IMR-90 (cell line): ENCODE measurements around the gene UBFD1. TPM values are rescaled to one million over a fixed set of nuclear protein-coding genes. Genes with fewer than 3 reads are reported as not detected.

Source experiments
- ATAC-seq: fragments of 200-7000 bp; cut with Tn5 transposase; 2 replicates; pipeline ENCODE4 v1.9.1; 2020; ENCODE audit warnings: low read depth, mild to moderate bottlenecking, moderate library complexity
- BruUV-seq: library from RNA; stranded (reverse); fragments of 400-500 nt; replicated peaks from 2 replicates; lab custom pipeline; 2021; lab: Mats Ljungman, UMichigan
- CTCF ChIA-PET: fragments of 300-600 bp; formaldehyde crosslinking; extraction: SDS; loops from one replicate; lab custom pipeline; 2021; ENCODE audit warnings: antibody characterized with exemption; lab: Yijun Ruan, JAX
- POLR2A ChIA-PET: fragments of 300-600 bp; sonication (Branson Sonifier 250); formaldehyde crosslinking; loops from one replicate; lab custom pipeline; 2022; ENCODE audit warnings: antibody characterized with exemption; ENCODE audit not compliant: unreplicated experiment; lab: Charles Lee
- DNase-seq: peaks from one replicate; pipeline ENCODE4 v3.0.0; 2013
- H2AFZ ChIP-seq: replicated peaks from 2 replicates; pipeline ENCODE3; 2013; ENCODE audit warnings: low read length, mild to moderate bottlenecking; ENCODE audit not compliant: poor library complexity
- H2AK5ac ChIP-seq: 2 replicates; pipeline ENCODE4 v1.6.1; 2013; ENCODE audit warnings: low read depth, low read length, inconsistent platforms
- H2AK9ac ChIP-seq: replicated peaks from 2 replicates; pipeline ENCODE3; 2013; ENCODE audit warnings: mild to moderate bottlenecking, low read depth, low read length, moderate library complexity; ENCODE audit not compliant: poor library complexity
- H2BK120ac ChIP-seq: 2 replicates; pipeline ENCODE4 v1.6.1; 2013; ENCODE audit warnings: low read depth, low read length, inconsistent platforms
- H2BK15ac ChIP-seq: 3 replicates; pipeline ENCODE4 v1.6.1; 2013; ENCODE audit warnings: low read depth, low read length, inconsistent platforms
- H2BK20ac ChIP-seq: 2 replicates; pipeline ENCODE4 v1.6.1; 2013; ENCODE audit warnings: low read depth, mild to moderate bottlenecking, inconsistent platforms, low read length, moderate library complexity
- H2BK5ac ChIP-seq: 2 replicates; pipeline ENCODE4 v1.6.1; 2013; ENCODE audit warnings: mild to moderate bottlenecking, low read depth, low read length, inconsistent platforms; ENCODE audit not compliant: poor library complexity, severe bottlenecking
- H3K14ac ChIP-seq: replicated peaks from 2 replicates; pipeline ENCODE4 v1.6.1; 2013; ENCODE audit warnings: low read depth, low read length, inconsistent platforms
- H3K18ac ChIP-seq: 2 replicates; pipeline ENCODE4 v1.6.1; 2013; ENCODE audit warnings: low read depth, low read length, control low read depth
- H3K23ac ChIP-seq: 2 replicates; pipeline ENCODE4 v1.6.1; 2013; ENCODE audit warnings: low read depth, low read length, inconsistent platforms
- H3K27ac ChIP-seq: 2 replicates; pipeline ENCODE4 v1.5.1; 2013; ENCODE audit warnings: mild to moderate bottlenecking, control low read depth, low read length; ENCODE audit not compliant: insufficient read depth
- H3K27me3 ChIP-seq: 2 replicates; pipeline ENCODE4 v1.6.1; 2013; ENCODE audit warnings: low read length; ENCODE audit not compliant: control insufficient read depth, insufficient read depth
- H3K36me3 ChIP-seq: 2 replicates; pipeline ENCODE4 v1.6.1; 2013; ENCODE audit warnings: low read length, mixed read lengths; ENCODE audit not compliant: control insufficient read depth, insufficient read depth
- H3K4ac ChIP-seq: 2 replicates; pipeline ENCODE4 v1.6.1; 2013; ENCODE audit warnings: low read depth, low read length, inconsistent platforms
- H3K4me1 ChIP-seq: 2 replicates; pipeline ENCODE4 v1.6.1; 2013; ENCODE audit warnings: low read length, mixed read lengths; ENCODE audit not compliant: control insufficient read depth, insufficient read depth
- H3K4me2 ChIP-seq: 2 replicates; pipeline ENCODE4 v1.6.1; 2013; ENCODE audit warnings: low read depth, mild to moderate bottlenecking, control low read depth, low read length, moderate library complexity
- H3K4me3 ChIP-seq: 2 replicates; pipeline ENCODE4 v1.5.1; 2013; ENCODE audit warnings: low read depth, mild to moderate bottlenecking, control low read depth, low read length, moderate library complexity; ENCODE audit not compliant: insufficient read depth
- H3K56ac ChIP-seq: 2 replicates; pipeline ENCODE4 v1.6.1; 2013; ENCODE audit warnings: low read length, inconsistent platforms; ENCODE audit not compliant: insufficient read depth; ENCODE audit errors: extremely low read depth
- H3K79me1 ChIP-seq, 2 experiments: 2 replicates each; pipeline ENCODE4 v1.6.1; 2013; ENCODE audit warnings: low read length in 2 of 2, inconsistent platforms in 1 of 2, low read depth in 1 of 2
- H3K9ac ChIP-seq: 2 replicates; pipeline ENCODE4 v1.6.1; 2013; ENCODE audit warnings: low read depth, low read length, control low read depth
- H3K9me1 ChIP-seq: 2 replicates; pipeline ENCODE4 v1.6.1; 2013; ENCODE audit warnings: low read length, inconsistent platforms; ENCODE audit not compliant: insufficient read depth
- H3K9me3 ChIP-seq: 2 replicates; pipeline ENCODE4 v1.6.1; 2013; ENCODE audit warnings: low read length; ENCODE audit not compliant: control insufficient read depth, insufficient read depth
- H4K20me1 ChIP-seq: 2 replicates; pipeline ENCODE4 v1.6.1; 2013; ENCODE audit warnings: low read length, inconsistent platforms; ENCODE audit not compliant: insufficient read depth
- H4K5ac ChIP-seq: 2 replicates; pipeline ENCODE4 v1.6.1; 2013; ENCODE audit warnings: mild to moderate bottlenecking, low read depth, low read length, control low read depth
- H4K8ac ChIP-seq, 2 experiments: 2 replicates each; pipeline ENCODE4 v1.6.1; 2013; ENCODE audit warnings: low read depth in 2 of 2, low read length in 2 of 2, control low read depth in 1 of 2, inconsistent platforms in 1 of 2
- H4K91ac ChIP-seq: 2 replicates; pipeline ENCODE4 v1.6.1; 2013; ENCODE audit warnings: low read depth, low read length, inconsistent platforms; ENCODE audit not compliant: insufficient read depth
- BHLHE40 ChIP-seq: fragments of 150-350 bp; IDR thresholded peaks from 2 replicates; pipeline ENCODE4 v1.6.1; 2016; ENCODE audit warnings: mild to moderate bottlenecking, low read depth, low read length
- CEBPB ChIP-seq: IDR thresholded peaks from 2 replicates; pipeline ENCODE4 v1.6.1; 2012; ENCODE audit warnings: low read depth, low read length, improper control_type of control experiment
- CHD1 ChIP-seq: IDR thresholded peaks from 2 replicates; pipeline ENCODE4 v1.6.1; 2012; ENCODE audit warnings: low read depth, low read length, improper control_type of control experiment
- CTCF ChIP-seq: conservative IDR thresholded peaks from 2 replicates; pipeline ENCODE4 v1.5.1; 2012; ENCODE audit warnings: mild to moderate bottlenecking, low read depth, low read length, improper control_type of control experiment
- ELK1 ChIP-seq: fragments of 150-350 bp; IDR thresholded peaks from 2 replicates; pipeline ENCODE4 v1.6.1; 2016; ENCODE audit warnings: low read depth, mild to moderate bottlenecking, low read length, moderate library complexity, borderline replicate concordance
- FOS ChIP-seq: fragments of 150-350 bp; IDR thresholded peaks from 2 replicates; pipeline ENCODE4 v1.6.1; 2016; ENCODE audit warnings: low read depth, low read length
- MAFK ChIP-seq: IDR thresholded peaks from 2 replicates; pipeline ENCODE4 v1.6.1; 2012; ENCODE audit warnings: low read depth, low read length, improper control_type of control experiment
- MAZ ChIP-seq: IDR thresholded peaks from 2 replicates; pipeline ENCODE4 v1.6.1; 2012; ENCODE audit warnings: low read depth, mild to moderate bottlenecking, low read length, improper control_type of control experiment, moderate library complexity, borderline replicate concordance
- MXI1 ChIP-seq: IDR thresholded peaks from 2 replicates; pipeline ENCODE4 v1.6.1; 2012; ENCODE audit warnings: low read depth, mild to moderate bottlenecking, low read length, moderate library complexity, borderline replicate concordance
- POLR2A ChIP-seq: IDR thresholded peaks from 2 replicates; pipeline ENCODE4 v1.6.1; 2012; ENCODE audit warnings: mild to moderate bottlenecking, low read depth, low read length
- RAD21 ChIP-seq: IDR thresholded peaks from 2 replicates; pipeline ENCODE4 v1.6.1; 2012; ENCODE audit warnings: low read length, improper control_type of control experiment
- RCOR1 ChIP-seq: IDR thresholded peaks from 2 replicates; pipeline ENCODE4 v1.6.1; 2012; ENCODE audit warnings: mild to moderate bottlenecking, low read length, improper control_type of control experiment; ENCODE audit not compliant: insufficient replicate concordance
- RFX5 ChIP-seq: IDR thresholded peaks from 2 replicates; pipeline ENCODE4 v1.8.0; 2012; ENCODE audit warnings: low read depth, mild to moderate bottlenecking, low read length, moderate library complexity
- SMC3 ChIP-seq: fragments of 150-350 bp; IDR thresholded peaks from 2 replicates; pipeline ENCODE4 v1.6.1; 2016; ENCODE audit warnings: low read depth, mild to moderate bottlenecking, antibody characterized with exemption, low read length, moderate library complexity
- USF2 ChIP-seq: fragments of 150-350 bp; IDR thresholded peaks from 2 replicates; pipeline ENCODE4 v1.6.1; 2017; ENCODE audit warnings: mild to moderate bottlenecking, antibody characterized with exemption, low read length, low read depth
- dilution Hi-C: fragments of 300-500 bp; cut with HindIII; formaldehyde crosslinking; loops from one replicate; pipeline ENCODE4 v1.14.3; 2018; ENCODE audit warnings: low sequenced_read_pairs; ENCODE audit not compliant: unreplicated experiment
- in situ Hi-C: fragments of 300-500 bp; cut with MboI; formaldehyde crosslinking; loops from 3 replicates; pipeline ENCODE4 v1.14.3; 2019; ENCODE audit warnings: low sequenced_read_pairs, inconsistent platforms, mixed read lengths
- intact Hi-C: fragments of 100-400 bp; cut with micrococcal nuclease; formaldehyde crosslinking; loops from 2 replicates; pipeline ENCODE4 v1.10.0; 2022
- polyA plus RNA-seq, 3 experiments: library from polyadenylated mRNA; depleted of rRNA; stranded (reverse); fragments of >200 nt; gene quantifications; 2 replicates each; pipeline ENCODE4 v1.2.3, GENCODE V29; 2012; ENCODE audit warnings: low replicate concordance in 1 of 3
- total RNA-seq: library from RNA; depleted of rRNA; stranded (reverse); fragments of >200 nt; gene quantifications from 2 replicates; pipeline ENCODE4 v1.2.3, GENCODE V29; 2012

Gene UBFD1
- total and polyA plus RNA-seq, 2 of the 4 experiments (the other 2 are of a cell fraction): 39.3 to 55.0 TPM

GRCh38 chr16:23580391-23580790, 22.9 kb downstream of the UBFD1 start:
- Histone ChIP-seq H4K8ac (no peak overlapping the region), H2AK9ac (no peak overlapping the region), H2BK15ac (no peak overlapping the region), H4K5ac (no peak overlapping the region), H3K18ac (no peak overlapping the region), H2BK20ac (no peak overlapping the region), H3K27me3 (no peaks in the 10 kb centered on the region), H2BK5ac (no peak overlapping the region), H3K36me3 (peaks cover 38% of the 10 kb centered on the region), H3K79me1 (peaks cover 9 to 19% of the 10 kb centered on the region in 2 experiments), H3K56ac (no peak overlapping the region), H3K23ac (no peak overlapping the region), H3K14ac (no peak overlapping the region), H4K91ac (no peak overlapping the region), H3K9me3 (no peaks in the 10 kb centered on the region), H2AFZ (no peak overlapping the region), H3K4me2 (no peak overlapping the region), H2AK5ac (no peak overlapping the region), H3K4ac (no peak overlapping the region), H3K27ac (no peak overlapping the region), H3K4me3 (no peak overlapping the region), H3K9ac (no peak overlapping the region), H3K9me1 (0 out of 2 replicates have a peak, but pooled peaks cover 3% of the 10 kb centered on the region), H2BK120ac (no peak overlapping the region), H4K20me1 (no peaks in the 10 kb centered on the region; the same call in 1 of the 2 replicates), H3K4me1 (no peaks in the 10 kb centered on the region)
- DNase-seq (no peak), ATAC-seq (no peak)
- intact Hi-C loops (no loop called here), dilution Hi-C loops (no loop called here), in situ Hi-C loops (no loop called here)
- ChIA-PET POLR2A (no interaction called here), CTCF (no interaction called here)
- TF ChIP-seq CTCF (no peak), RFX5 (no peak), SMC3 (no peak), USF2 (no peak), MAFK (no peak), MAZ (no peak), CHD1 (no peak), POLR2A (no peak), RAD21 (no peak), CEBPB (no peak), RCOR1 (no peak), ELK1 (no peak), FOS (no peak), MXI1 (no peak), BHLHE40 (no peak)
- BruUV-seq: no TSS peak
